Heart right ventricle (tissue), 16 donors: Measurements from ENCODE around the gene KIF17. TPM values are rescaled to one million over a fixed set of nuclear protein-coding genes. Genes with fewer than 3 reads are reported as not detected.

Experiments used
- ATAC-seq, 8 donors: fragments of 200-7000 bp; cut with Tn5 transposase; one replicate each; pipeline ENCODE4 v1.9.1; 2020; ENCODE audit warnings: mild to moderate bottlenecking in 8 of 8, moderate library complexity in 8 of 8, moderate number of reproducible peaks in 1 of 8
- DNase-seq, 2 donors: peaks; one replicate each; pipeline ENCODE4 v3.0.0-alpha.2; 2020
- H3K27ac ChIP-seq, 10 donors: fragments of 200-600 bp; sonication (generic) in 2 of 10; one replicate each; pipeline versions ENCODE4 v1.5.0 to v1.8.0; 2020 to 2022; ENCODE audit warnings: mild to moderate bottlenecking in 3 of 10
- H3K27me3 ChIP-seq, 7 donors: fragments of 200-600 bp; one replicate each; pipeline ENCODE4 v1.8.0; 2021 to 2022; ENCODE audit warnings: mild to moderate bottlenecking in 2 of 7
- H3K36me3 ChIP-seq, 9 donors: fragments of 200-600 bp; sonication (generic) in 1 of 9; one replicate each; pipeline versions ENCODE4 v1.5.0 to v1.8.0; 2020 to 2022; ENCODE audit warnings: mild to moderate bottlenecking in 2 of 9
- H3K4me1 ChIP-seq, 9 donors: fragments of 200-600 bp; sonication (generic) in 1 of 9; one replicate each; pipeline versions ENCODE4 v1.5.0 to v1.8.0; 2020 to 2022; ENCODE audit warnings: mild to moderate bottlenecking in 4 of 9
- H3K4me3 ChIP-seq, 10 donors: fragments of 200-600 bp; sonication (generic) in 2 of 10; one replicate each; pipeline versions ENCODE4 v1.5.0 to v1.8.0; 2020 to 2022; ENCODE audit warnings: mild to moderate bottlenecking in 7 of 10, moderate library complexity in 2 of 10
- H3K9me3 ChIP-seq, 11 donors: fragments of 200-600 bp in 10 of 11; sonication (generic) in 2 of 11; one replicate each; pipeline versions ENCODE4 v1.5.0 to v1.8.0; 2013 to 2022; ENCODE audit warnings: mild to moderate bottlenecking in 2 of 11, control low read depth in 1 of 11, moderate library complexity in 1 of 11
- WGBS, 2 donors: extraction: QIAGEN DNeasy Blood & Tissue Kit; methylation state at CpG; one replicate each; pipeline ENCODE4 v1.1.7; 2013; ENCODE audit warnings: inconsistent platforms in 1 of 2; 5-methylcytosine and 5-hydroxymethylcytosine counted together
- intact Hi-C, 10 donors: fragments of 100-400 bp; cut with DNase I; formaldehyde crosslinking; loops; one replicate each; pipeline versions ENCODE4 v1.11.1 to v1.14.2; 2022
- polyA plus RNA-seq, 2 donors: library from polyadenylated mRNA; stranded (reverse); fragments of 200-250 nt; gene quantifications; one replicate each; pipeline ENCODE4 v1.2.3, GENCODE V29; 2013
- total RNA-seq, 10 donors: library from RNA; stranded (reverse); fragmentation: NEBNext Ultra II Directional in 3 of 10; extraction: Animal tissue kit (Norgen Biotek cat#: 25700) in 3 of 10; gene quantifications; one replicate each; pipeline versions ENCODE4 v1.2.1 to v1.2.4, GENCODE V29; 2021 to 2023
- TF ChIP-seq, protein P1 (sequence below), 9 donors: fragments of 200-600 bp; sonication (generic) in 2 of 9; IDR thresholded peaks; one replicate each; pipeline versions ENCODE4 v1.5.0 to v1.8.0; 2021 to 2022; ENCODE audit warnings: antibody characterized with exemption in 9 of 9, mild to moderate bottlenecking in 5 of 9, moderate library complexity in 1 of 9
- donor health status: Arrhythmogenic right ventricular cardiomyopathy.
- donor health status: ischemic (EF 13 %, LVEDD 7.1; RV severe dilation, severe dysfunction).
- donor health status: healthy with polysubstance abuse.
- donor health status: DM: no; HTN: yes; CAD: no.
- donor health status: DM: no; HTN: no; CAD: no.
- donor health status: ischemic (EF 25% LVEDD 6.9; RV normal size, moderate dysfunction).
- donor health status: ischemic (EF 25% LVEDD 5.7; RV mildly dilated, moderate dysfunction).
- donor health status: healthy.
- donor health status: DM: yes; HTN: yes; CAD: no.
- donor health status: Ischemic cardiomyopathy.
- donor health status: ischemic (EF 35%, LVEDD 5.7; RV mildly dilated, moderate dysfunction).
- donor health status: nonischemic (EF 11% LVEDD 7.7; RV severe dilation, severe dysfunction).
- donor health status: DM: yes; HTN: yes; CAD: no.
- donor health status: PGD.
- donor health status: ischemic (EF 29% LVEDD 5.4; RV normal size, mild dysfunction).
- donor health status: nonischemic (EF 23%, LVEDD 6.1; RV moderate dilation, normal function).

KIF17 gene
- total and polyA plus RNA-seq, 12 donors: 2.7 to 7.5 (median 5.2) TPM

DNA sequence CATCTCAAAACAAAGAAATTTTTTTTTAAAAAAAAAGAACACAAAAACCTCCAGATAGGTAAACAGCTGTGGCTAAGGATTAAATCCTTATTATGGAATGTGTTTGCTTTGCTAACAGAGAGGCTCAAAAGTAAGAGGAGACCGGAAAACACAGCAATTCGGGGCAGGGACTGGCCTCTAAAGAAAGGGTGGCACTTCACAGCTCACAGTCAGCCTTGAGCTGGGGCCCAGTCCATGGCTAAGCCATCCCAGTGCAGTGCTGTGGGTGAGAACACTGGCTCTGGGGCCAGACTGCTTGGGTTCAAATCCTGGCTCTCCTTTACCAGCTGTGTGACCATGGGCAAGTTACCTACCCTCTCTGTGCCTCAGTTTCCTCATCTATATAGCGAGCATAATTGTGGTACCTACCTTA lies 28.2 kb downstream of the KIF17 start:
- ATAC-seq (no peak), DNase-seq (no peak)
- Histone ChIP-seq H3K36me3 (no peaks in the 10 kb centered on the region), H3K4me1 (peaks cover 0 to 21% (median 15%) of the 10 kb centered on the region in 9 donors), H3K4me3 (no peak overlapping the region), H3K9me3 (peaks cover 0 to 7% (median 0%) of the 10 kb centered on the region in 11 donors), H3K27me3 (no peaks in the 10 kb centered on the region), H3K27ac (no peak overlapping the region)
- TF ChIP-seq, protein P1, sequence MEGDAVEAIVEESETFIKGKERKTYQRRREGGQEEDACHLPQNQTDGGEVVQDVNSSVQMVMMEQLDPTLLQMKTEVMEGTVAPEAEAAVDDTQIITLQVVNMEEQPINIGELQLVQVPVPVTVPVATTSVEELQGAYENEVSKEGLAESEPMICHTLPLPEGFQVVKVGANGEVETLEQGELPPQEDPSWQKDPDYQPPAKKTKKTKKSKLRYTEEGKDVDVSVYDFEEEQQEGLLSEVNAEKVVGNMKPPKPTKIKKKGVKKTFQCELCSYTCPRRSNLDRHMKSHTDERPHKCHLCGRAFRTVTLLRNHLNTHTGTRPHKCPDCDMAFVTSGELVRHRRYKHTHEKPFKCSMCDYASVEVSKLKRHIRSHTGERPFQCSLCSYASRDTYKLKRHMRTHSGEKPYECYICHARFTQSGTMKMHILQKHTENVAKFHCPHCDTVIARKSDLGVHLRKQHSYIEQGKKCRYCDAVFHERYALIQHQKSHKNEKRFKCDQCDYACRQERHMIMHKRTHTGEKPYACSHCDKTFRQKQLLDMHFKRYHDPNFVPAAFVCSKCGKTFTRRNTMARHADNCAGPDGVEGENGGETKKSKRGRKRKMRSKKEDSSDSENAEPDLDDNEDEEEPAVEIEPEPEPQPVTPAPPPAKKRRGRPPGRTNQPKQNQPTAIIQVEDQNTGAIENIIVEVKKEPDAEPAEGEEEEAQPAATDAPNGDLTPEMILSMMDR (IDR thresholded peaks at IDR 0.05): no peak
- intact Hi-C loops: loop anchor here in 1 of 10 donors (10.0 kb wide), 1 partner anchor 95 kb away; the partner anchor contains the start of gene HP1BP3
- 93 to 97% methylated on average over 3 of the region's 3 CpGs for WGBS, 2 donors

GRCh38 chr1:20686883-20687725 lies 30.7 kb downstream of the KIF17 start:
- Histone ChIP-seq H3K27me3 (no peaks in the 10 kb centered on the region), H3K4me3 (no peak overlapping the region), H3K4me1 (peaks cover 0 to 44% (median 30%) of the 10 kb centered on the region in 9 donors), H3K36me3 (no peaks in the 10 kb centered on the region), H3K27ac (no peak overlapping the region), H3K9me3 (peaks cover 0 to 5% (median 0%) of the 10 kb centered on the region in 11 donors)
- DNase-seq (no peak), ATAC-seq (no peak)
- WGBS, 2 donors: 88 to 89% methylated on average over 26 of the region's 26 CpGs
- TF ChIP-seq, protein P1 (IDR thresholded peaks at IDR 0.05): no peak
- intact Hi-C loops: no loop called here

- Histone ChIP-seq H3K9me3 (no peaks in the 10 kb centered on the region), H3K4me3 (peak overlapping the region in 2 of 10 donors; percentile 59 to 63), H3K27me3 (no peaks in the 10 kb centered on the region), H3K4me1 (peaks cover 0 to 50% (median 30%) of the 10 kb centered on the region in 9 donors), H3K27ac (peak overlapping the region; percentile 73 to 96 (median 92)), H3K36me3 (peaks cover 0 to 7% (median 0%) of the 10 kb centered on the region in 9 donors)
- DNase-seq (no peak), ATAC-seq (peak in 6 of 8 donors; percentile 12 to 36 (median 18))
- TF ChIP-seq, protein P1 (IDR thresholded peaks at IDR 0.05): no peak
- WGBS, 2 donors: 56 to 74% methylated on average over 12 of the region's 12 CpGs
- intact Hi-C loops: no loop called here
Measured at GRCh38 chr1:20685741-20686140, 32.1 kb downstream of the KIF17 start.

DNA sequence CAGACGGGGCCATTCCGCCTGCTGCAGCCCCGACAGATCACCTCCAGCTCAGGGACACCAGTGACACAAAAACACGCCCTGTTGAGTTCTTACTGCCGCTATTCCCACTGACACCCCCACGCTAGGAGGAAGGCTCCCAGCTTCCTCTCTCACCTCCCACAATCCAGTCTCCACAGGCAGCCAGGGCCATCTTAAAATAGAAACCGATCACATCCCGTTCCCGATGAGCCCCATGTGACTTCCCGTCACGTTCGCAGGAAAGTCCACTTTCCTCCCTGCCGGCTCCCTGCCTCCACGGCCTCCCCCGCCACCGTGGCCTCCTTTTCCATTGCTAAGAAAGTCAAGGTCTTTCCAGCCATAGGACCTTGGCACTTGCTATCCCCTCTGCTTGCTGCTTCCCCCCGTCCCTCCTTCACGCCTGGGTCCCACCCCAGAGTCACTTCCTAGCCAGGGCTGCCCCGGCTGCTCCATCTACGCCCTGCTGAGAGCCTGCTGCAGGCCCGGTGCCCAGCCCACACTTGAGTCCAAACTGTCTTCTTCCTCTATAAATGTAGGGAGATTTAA lies 32.6 kb downstream of the KIF17 start:
- intact Hi-C loops: no loop called here
- Histone ChIP-seq H3K4me3 (peak overlapping the region; percentile 21 to 63 (median 52)), H3K27me3 (no peaks in the 10 kb centered on the region), H3K36me3 (peaks cover 0 to 10% (median 0%) of the 10 kb centered on the region in 9 donors), H3K27ac (peak overlapping the region; percentile 87 to 96 (median 92)), H3K9me3 (no peaks in the 10 kb centered on the region), H3K4me1 (peaks cover 0 to 50% (median 30%) of the 10 kb centered on the region in 9 donors)
- WGBS, 2 donors: 42 to 45% methylated on average over 21 of the region's 21 CpGs
- ATAC-seq (peak; percentile 74 to 93 (median 88)), DNase-seq (peak; percentile 65 to 86)
- TF ChIP-seq, protein P1 (IDR thresholded peaks at IDR 0.05): no peak
